A172 (cell line): ENCODE data around the gene RUNX3. TPM values are rescaled to one million over a fixed set of nuclear protein-coding genes. Genes with fewer than 3 reads are reported as not detected.
"Not testable (repeated sequence)": the region's sequence is repeated elsewhere in the genome, so short reads cannot be mapped to it uniquely, and the experiment has no call there.

Source experiments
- DNase-seq: peaks from one replicate; pipeline ENCODE4 v3.0.0-alpha.2; 2015; ENCODE audit warnings: low spot score
- total RNA-seq: library from RNA; depleted of rRNA; stranded (reverse); fragments of >200 nt; shearing (Covaris generic); gene quantifications from 2 replicates; pipeline ENCODE4 v1.2.3, GENCODE V29; 2014

Gene RUNX3
- total RNA-seq, 1 experiment from 2014 or later: not detected

DNA sequence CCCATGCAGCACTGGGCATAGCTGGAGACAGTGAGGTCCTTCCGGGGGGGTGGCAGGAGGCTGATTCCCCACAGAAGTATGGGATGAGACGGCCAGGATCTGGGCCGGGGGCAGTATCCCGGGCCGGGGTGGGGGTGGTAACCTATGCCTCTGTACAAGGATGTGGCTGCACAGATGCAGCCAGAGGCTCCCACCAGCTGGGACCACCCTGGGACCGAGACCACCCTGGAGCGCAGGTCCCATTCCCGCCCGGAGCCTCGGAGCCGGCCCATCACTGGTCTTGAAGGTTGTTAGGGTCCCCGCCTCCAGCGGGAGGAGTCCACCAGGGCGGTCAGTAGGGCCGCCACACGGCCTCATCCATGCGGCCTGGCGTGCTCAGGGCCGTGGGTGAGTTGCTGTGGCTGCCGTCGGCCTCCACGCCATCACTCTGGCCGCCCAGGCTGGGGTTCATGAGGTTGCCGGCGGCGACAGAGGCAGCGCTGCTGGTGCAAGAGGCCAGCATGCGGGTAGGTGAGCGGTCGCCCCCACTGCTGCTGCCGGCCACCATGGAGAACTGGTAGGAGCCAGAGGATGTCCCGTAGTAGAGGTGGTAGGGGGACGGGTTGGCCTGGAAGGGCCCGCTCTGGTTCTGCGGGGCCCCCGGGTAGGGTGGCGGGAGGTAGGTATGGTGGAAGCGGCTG is 28.1 kb downstream of the RUNX3 start:
- DNase-seq: no peak

DNA sequence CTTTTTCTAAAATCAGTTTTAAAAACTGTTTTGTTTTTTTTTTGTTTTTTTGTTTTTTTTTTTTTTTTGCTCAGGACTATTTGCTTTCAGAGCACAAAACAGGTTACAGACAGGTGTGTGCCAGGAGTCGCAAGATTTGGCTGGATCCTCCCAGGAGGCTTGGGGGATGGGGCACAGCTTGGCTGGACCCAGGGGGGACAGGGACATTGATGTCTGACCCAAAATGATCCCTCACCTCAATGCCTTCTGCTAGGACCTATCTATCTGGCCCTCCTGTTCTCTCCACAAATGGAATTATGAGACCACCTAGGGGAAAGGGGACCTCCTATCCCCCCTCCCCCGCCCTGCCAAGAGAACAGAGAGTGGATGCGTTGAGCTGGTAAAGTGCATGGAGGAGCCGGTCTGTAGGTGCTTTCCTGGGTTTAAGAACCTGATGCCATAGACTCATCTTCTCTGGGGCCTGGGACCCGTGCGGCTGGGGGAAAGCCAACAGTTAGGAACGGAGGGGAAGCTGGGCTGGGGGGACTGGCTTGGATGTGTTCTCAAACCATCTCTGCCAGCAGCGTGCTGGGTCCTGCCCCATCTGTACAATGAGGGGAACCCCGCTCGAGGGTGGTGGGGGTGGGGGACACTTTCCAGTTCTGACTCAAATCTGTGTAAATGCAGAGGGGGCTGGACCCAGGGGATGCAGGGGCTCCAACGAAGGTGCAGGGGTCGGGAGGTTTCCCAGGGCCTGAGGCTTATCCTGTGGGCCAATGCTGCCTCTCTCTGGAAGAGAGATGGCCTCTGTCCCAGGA is 28.9 kb downstream of the RUNX3 start:
- no peak for DNase-seq

DNA sequence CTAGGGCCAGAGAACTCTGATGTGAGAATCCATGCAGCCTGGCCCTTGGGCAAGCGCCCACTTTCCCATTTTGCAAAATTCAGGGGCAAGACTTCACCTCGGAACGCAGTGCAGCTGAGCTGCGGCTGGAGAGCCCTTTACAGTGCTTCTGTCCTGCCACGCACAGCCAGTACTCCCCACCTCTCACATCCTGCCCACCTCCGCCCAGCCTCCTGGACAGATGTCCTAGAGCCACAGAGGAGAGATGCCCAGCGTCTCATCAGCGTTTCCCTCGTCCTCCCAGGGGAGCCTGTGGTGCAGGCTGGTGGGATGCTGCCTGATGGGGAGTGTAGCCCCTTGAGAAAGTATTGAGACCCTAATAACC is 29.6 kb downstream of the RUNX3 start:
- no peak for DNase-seq

DNA sequence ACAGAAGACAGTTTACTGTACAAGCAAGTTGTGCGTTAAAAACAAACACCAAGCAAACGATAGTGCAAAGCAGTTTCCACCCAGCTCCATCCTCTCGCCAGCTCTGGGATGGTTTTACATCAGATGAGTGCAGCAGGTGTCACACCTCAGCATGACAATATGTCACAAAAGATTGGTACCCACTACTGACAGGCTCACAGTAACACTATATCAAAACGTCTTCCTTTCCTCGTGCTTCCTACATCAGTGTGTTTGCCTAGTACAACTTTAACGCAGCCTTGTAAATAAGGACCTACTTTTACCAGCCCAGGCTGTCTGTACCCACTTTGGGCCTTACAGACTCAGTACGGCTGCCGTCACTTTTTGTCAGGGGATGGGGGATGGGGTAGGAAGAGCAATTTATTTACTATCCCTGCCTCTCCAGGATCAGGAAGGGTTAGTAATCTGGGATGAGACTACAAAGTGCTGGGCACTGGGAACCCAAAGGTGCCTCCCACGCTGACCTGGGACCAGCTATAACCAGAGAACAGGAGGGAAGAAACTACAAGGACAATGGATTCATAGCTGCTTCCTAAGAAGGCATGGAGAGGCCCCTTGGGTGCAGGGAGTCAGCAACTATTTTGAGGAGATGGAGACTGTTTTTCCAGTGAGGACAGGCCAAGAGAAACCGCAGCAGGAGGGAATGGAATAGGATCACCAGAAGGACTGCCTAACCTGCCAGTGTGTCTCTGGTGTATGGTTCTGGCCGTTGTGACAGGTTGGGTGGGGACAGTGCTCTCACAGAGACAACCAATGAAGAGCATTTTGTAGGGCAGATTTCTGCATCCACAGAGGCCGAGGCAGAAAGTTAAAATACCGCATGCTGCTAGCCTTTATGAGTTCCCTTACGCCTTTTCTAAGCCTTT is 30.2 kb downstream of the RUNX3 start:
- no peak for DNase-seq

DNA sequence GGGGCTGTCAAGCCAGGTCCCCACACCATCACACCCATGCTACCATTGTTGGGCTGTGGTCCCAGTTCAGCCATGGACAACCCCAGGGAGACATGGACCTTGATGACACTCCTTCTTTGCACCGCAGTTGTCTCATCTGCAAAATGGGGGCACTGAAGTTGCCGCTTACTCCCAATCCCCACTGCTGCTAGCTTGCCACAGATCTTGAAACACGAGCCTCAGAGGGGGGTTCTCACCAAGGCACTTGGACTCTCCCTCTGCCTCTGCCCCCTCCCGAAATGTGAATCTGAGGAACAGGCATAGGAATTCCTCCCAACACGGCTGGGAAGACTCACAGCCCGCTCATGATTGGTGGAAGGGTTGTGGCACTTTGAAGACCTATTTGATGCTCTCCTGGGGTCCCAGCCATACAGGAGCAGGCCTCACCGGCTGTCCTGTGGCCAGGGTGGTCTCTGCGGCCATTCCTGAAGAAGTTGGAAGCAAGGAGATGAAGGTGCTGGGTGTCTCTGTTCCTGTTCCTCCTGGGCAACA is 31.1 kb downstream of the RUNX3 start:
- DNase-seq: no peak

DNA sequence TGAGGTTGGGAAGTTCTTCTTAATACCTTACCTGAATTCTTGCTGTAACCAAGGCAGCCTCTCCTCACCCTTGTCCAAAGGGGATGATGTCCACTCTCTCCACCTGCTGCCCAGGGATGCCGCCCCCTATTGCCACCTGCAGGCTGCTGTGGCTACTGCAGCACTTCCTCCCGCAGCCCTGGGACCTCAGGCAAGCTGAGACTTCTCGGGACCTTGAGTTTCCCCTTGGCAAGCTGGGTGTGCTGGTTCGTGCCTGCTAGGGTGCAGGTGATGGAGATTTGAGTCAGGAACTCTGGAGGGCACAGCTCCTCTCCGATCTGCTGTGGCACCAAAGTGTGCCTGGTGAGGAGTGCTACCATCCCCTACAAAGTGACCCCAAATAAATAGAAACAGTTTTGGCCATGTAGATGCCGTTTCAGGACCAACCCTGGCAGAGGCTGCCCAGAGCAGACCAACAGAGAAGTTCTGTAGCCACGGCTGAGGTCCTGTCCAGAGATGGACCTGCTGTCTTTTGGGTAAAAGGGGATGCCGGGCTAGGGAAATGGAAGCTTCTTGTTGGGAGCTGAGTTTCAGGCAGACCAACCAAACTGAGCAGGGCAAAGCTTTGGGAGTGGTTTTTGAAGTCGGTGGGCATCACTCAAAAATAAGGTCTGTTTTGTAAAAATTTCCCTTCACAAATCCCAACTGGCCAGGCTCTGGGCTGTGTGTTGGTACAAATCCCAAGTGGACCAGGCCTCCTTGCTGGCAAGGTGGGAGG is 31.7 kb downstream of the RUNX3 start:
- DNase-seq: no peak

DNA sequence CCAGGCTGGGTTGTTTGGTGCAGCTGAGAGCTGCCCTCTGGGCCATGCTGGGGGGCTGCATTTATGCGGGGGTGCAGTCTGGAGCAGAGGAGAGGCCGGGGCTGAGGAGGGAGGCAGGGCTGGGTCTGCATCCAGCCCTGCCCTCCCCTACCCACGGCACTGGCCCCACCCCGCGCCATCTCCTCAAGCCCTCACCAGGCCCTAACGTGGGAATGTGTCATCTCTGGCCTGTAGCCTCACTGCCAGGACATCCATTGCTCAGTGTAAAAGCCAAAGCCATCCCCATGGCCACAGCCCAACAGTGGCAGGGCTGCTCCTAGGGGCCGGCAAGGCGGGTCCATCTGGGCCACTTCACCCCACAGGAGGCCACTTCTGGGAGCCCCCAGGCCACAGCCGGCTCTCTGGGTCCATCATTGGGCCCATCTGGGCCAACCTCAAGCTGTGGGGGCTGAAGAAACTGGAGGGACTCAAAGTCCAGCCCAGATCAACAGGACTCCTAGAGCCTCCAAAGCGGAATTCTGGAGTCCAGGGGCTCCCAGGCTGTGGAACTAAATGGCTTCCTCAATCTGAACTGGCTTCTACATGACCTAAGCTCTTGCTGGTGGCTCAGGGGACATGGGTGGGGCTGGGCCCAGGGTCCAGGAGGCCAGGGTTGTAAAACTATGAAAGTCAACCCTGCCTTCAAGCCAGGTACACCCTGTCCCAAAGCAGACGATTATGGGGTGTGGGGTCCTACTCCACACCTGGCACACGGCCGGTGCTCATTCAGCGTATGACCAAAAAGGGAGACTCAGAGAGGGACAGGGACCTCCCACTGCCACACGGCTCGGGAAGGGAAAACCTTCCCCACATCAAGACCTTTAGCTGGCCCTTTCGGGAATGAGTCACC is 32.6 kb downstream of the RUNX3 start:
- no peak for DNase-seq

DNA sequence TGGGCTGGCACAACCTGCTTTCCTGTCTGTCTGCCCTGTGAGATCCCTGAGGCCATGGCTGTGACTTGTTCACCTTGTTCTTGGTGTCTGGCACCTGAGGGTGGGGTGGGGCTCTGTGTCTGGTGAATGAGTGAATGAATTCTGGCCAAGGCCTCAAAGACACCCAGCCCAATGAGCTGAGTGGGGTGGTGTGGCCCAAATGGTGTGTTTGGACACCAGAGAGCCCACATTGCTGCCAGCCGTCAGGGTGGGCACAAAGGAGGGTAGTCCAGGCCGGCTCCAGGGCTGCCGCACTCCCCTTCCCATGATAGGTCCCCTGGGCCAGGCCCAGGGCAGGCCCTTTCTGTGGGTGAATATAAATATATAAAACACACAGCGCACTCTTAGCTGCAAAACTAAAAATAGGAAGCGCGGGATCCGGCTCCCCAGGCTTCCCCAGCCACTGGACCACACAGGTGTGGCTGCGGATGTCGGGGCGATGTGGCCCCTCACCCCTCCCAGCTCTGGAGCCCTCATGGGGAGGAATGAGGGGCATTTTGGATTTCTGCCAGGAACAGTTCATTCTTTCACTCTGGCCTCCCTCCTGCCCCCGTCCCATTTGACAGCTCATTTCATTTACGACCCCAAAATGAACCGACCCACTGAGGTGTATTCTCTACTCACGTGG is 33.3 kb downstream of the RUNX3 start:
- no peak for DNase-seq

DNA sequence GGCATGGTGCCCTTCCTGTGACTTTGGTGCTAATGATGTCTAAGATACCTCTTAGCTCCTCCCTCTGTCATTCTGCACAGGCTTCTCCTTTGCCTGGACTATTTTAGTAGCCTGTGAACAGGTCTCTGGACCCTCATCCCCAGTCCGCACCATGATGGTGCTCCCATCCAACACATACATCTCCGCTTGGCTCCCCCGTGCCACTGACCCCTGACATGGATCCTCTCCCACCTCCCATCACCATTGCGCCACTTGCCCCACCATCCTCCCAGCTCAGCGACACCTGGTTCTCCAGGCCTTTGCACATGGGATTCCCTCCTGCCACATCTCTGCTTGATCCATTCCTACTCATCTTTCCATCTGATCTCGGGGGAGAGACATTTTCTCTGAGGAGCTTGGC is 33.9 kb downstream of the RUNX3 start:
- no peak for DNase-seq

DNA sequence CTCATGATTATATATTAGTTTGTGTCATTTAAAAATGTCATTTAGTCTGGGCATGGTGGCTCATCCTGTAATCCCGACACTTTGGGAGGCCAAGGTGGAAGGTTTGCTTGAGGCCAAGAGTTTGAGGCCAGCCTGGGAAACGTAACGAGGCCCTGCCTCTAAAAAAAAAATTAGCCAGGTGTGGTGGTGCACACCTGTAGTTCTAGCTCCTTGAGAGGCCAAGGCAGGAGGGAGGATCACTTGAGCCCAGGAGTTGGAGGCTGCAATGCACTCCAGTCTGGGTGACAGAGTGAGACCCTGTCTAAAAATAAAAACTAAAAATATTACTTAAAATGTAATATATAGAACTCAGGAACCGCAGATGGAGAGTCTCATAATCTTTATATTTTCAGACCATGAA is 34.6 kb downstream of the RUNX3 start:
- DNase-seq: no peak

DNA sequence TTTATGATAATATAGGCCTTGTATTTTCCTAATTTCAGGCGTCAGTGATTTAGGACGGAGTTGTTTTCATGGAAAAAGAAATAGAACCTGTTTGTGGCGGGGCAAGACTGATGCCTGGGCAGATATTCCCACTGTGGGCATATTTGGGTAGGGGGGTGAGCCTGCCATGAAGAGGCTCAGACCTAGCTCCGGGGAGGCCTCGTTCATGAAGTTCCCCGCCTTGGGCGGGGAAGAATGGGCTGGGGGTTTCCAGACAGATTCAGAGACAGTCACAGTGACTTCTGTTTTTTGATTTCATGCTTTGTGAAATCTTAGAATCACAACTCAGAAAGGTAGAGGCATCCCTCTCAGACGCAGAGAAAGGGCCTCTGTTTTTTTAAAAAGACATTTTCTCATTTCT is 36.1 kb downstream of the RUNX3 start:
- DNase-seq: no peak

DNA sequence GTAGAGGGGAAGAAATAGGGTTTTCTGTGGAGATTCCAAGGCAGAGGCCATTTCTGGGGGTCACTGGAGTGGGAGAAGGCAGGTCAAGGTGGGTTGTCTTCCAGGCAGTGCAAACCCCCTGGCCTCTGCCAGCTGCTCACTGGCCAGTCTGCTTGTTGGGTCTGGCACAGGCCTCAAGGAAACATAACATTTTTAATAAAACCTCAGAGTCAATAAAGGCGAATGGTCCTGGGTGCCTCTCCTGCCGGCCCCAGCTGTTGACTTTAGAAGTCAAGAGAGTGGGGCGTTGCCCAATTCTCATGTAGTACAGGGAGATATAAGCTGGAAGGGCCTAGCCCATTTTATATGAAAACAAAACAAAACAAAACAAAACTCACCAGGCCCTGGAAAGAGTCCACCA is 36.6 kb downstream of the RUNX3 start:
- no peak for DNase-seq

DNA sequence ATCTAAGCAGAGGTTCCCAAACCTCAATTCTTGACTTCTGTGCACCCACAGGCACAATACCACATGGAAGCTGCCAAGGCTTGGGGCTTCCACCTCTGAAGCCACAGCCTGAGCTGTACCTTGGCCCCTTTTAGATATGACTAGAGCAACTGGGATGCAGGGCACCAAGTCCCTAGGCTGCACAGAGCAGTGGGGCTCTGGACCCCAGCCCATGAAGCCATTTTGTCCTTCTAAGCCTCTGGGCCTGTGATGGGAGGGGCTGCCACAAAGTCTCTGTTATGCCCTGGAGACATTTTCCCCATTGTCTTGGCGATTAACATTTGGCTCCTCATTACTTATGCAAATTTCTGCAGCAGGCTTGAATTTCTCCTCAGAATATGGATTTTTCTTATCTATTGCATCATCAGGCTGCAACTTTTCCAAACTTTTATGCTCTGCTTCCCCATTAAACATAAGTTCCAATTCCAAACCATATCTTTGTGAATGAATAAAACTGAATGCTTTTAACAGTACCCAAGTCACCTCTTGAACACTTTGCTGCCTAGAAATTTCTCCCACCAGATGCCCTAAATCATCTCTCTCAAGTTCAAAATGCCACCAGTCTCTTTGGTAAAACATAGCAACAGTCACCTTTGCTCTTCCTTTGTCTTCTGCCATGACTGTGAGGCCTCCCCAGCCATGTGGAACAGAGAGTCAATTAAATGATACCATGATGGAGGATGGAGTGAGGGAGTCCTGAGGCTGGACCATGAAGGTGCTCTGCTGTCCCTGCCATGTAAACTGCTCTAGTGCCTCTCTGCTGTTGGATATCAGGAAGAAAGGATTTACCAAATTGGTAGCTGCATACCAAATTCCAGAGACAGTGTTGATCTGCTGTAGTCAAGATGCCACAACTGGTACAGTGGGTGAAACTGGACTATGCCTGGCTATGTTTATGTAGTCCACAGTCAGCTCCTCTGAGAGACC is 37.6 kb downstream of the RUNX3 start:
- DNase-seq: no peak

DNA sequence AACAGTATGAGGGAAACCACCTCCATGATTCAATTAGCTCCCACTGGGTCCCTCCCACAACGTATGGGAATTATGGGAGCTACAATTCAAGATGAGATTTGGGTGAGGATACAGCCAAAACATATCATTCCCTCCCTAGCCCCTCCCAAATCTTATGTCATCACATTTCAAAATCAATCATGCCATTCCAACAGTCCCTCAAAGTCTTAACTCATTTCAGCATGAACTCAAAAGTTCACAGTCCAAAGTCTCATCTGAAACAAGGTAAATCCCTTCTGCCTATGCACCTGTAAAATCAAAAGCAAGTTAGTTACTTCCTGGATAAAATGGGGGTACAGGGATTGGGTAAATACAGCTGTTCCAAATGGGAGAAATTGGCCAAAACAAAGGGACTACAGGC is 38.7 kb downstream of the RUNX3 start:
- not testable (repeated sequence) for DNase-seq

DNA sequence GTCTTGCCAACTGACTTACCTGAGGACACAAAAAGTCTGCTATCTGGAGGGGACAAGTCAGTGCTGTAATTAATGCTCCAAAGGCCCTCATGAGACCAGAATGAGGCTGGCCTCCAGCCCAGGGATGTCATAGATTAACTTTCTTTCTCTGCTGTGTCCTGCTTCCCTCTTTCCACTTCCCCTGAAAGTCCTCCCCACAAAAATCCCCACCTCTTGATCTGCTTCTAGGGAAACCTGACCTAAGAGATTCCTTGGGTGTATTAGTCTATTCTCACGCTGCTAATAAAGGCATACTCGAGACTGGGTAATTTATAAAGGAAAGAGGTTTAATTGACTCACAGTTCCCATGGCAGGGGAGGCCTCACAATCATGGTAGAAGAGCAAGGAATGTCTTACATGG is 39.2 kb downstream of the RUNX3 start:
- DNase-seq: no peak

DNA sequence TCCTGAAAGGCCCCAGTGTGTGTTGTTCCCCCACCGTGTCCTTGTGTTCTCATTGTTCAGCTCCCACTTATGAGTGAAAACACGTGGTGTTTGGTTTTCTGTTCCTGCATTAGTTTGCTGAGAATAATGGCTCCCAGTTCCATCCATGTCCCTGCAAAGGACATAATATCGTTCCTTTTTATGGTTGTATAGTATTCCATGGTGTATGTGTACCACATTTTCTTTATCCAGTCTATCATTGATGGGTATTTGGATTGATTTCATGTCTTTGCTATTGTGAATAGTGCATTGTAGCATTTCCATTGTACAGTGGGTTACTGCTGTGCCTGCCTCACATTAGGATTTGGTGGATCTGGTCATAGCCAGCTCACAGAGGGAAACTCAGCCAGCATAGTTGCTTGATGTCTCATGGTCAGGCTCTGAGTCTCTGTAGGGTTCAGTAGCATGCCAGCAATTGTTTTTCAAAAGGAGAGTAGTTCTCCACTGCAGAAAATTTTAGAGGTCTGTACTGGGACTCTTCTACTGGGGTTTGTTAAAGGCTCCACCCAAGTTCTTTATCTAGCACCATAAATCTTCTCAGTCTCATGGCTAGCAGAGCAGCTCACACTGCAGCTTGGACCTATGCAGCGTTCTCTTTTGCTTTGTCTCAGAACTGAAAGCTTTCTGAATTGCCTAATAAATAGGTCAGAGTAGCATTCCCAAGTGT is 41.0 kb downstream of the RUNX3 start:
- peak; percentile 6 for DNase-seq

DNA sequence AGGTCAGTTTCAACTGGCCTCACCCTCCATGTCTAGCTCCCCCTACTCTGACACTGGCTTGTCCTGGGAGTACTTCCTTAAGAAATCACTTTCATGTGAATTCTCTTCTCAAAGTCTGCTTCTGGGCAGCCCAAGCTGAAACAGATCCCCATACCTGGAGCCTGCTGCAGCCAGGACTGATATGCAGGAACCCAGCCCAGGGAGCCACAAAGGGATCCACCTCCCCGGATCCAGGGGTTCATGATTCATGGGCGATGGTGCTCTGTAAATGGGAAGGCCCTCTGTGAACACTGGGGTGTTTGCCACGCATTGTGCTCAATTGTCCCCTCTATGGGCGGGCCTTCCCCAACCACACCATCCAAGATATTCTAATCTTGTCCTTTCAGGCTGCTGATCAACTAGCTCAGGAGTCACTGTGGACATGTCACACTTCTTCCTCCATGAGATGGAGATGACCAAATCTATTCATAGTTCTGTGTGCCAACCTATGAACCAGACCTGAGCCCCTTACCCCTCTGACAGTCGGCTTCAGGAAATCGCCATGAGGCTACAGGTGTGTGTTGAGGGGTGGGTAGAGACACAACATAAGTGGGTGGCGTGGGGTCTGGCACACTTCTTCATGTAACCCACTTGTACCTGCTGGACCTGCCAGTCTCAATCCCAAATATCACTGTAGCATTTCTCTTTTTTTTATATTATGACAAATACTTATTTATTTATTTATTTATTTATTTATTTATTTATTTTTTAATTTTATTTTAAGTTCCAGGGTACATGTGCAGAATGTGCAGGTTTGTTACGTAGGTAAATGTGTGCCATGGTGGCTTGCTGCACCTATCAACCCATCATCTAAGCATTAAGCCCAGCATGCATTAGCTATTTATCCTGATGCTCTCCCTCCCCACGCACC is 41.8 kb downstream of the RUNX3 start:
- DNase-seq: no peak
